ENCODE data around the gene ZDHHC22.

GRCh38 chr14:77155083-77155482 lies 13.5 kb upstream of the ZDHHC22 start:
- TF ChIP-seq EZH2phosphoT487 (IDR thresholded peaks at IDR 0.05; ENCODE audit: unreplicated experiment), result no peak
- TF ChIP-seq, protein P1, sequence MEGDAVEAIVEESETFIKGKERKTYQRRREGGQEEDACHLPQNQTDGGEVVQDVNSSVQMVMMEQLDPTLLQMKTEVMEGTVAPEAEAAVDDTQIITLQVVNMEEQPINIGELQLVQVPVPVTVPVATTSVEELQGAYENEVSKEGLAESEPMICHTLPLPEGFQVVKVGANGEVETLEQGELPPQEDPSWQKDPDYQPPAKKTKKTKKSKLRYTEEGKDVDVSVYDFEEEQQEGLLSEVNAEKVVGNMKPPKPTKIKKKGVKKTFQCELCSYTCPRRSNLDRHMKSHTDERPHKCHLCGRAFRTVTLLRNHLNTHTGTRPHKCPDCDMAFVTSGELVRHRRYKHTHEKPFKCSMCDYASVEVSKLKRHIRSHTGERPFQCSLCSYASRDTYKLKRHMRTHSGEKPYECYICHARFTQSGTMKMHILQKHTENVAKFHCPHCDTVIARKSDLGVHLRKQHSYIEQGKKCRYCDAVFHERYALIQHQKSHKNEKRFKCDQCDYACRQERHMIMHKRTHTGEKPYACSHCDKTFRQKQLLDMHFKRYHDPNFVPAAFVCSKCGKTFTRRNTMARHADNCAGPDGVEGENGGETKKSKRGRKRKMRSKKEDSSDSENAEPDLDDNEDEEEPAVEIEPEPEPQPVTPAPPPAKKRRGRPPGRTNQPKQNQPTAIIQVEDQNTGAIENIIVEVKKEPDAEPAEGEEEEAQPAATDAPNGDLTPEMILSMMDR (conservative IDR thresholded peaks at IDR 0.05; ENCODE audit: low read depth in 2 of 2), result no peak
- TF ChIP-seq, protein P2, sequence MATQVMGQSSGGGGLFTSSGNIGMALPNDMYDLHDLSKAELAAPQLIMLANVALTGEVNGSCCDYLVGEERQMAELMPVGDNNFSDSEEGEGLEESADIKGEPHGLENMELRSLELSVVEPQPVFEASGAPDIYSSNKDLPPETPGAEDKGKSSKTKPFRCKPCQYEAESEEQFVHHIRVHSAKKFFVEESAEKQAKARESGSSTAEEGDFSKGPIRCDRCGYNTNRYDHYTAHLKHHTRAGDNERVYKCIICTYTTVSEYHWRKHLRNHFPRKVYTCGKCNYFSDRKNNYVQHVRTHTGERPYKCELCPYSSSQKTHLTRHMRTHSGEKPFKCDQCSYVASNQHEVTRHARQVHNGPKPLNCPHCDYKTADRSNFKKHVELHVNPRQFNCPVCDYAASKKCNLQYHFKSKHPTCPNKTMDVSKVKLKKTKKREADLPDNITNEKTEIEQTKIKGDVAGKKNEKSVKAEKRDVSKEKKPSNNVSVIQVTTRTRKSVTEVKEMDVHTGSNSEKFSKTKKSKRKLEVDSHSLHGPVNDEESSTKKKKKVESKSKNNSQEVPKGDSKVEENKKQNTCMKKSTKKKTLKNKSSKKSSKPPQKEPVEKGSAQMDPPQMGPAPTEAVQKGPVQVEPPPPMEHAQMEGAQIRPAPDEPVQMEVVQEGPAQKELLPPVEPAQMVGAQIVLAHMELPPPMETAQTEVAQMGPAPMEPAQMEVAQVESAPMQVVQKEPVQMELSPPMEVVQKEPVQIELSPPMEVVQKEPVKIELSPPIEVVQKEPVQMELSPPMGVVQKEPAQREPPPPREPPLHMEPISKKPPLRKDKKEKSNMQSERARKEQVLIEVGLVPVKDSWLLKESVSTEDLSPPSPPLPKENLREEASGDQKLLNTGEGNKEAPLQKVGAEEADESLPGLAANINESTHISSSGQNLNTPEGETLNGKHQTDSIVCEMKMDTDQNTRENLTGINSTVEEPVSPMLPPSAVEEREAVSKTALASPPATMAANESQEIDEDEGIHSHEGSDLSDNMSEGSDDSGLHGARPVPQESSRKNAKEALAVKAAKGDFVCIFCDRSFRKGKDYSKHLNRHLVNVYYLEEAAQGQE (IDR thresholded peaks at IDR 0.05; ENCODE audit: unreplicated experiment), result no peak
- TF ChIP-seq POLR2AphosphoS5 (IDR thresholded peaks at IDR 0.05; ENCODE audit: low read depth), result no peak
- TF ChIP-seq ETS1 (IDR thresholded peaks at IDR 0.05), result no peak
- no peak for TF ChIP-seq JUNB (IDR thresholded peaks at IDR 0.05; ENCODE audit: unreplicated experiment)
- no peak for TF ChIP-seq EZH2 (IDR thresholded peaks at IDR 0.05; ENCODE audit: low read depth, unreplicated experiment)
- TF ChIP-seq ZNF331 (CRISPR knock-in tag; IDR thresholded peaks at IDR 0.05; ENCODE audit: low read depth), result no peak
